ENCODE data around the gene CFLAR. TPM values are rescaled to one million over a fixed set of nuclear protein-coding genes. Genes with fewer than 3 reads are reported as not detected.

The CFLAR gene
- total RNA-seq, 1 experiment from 2014 or later = 21.5 TPM

DNA sequence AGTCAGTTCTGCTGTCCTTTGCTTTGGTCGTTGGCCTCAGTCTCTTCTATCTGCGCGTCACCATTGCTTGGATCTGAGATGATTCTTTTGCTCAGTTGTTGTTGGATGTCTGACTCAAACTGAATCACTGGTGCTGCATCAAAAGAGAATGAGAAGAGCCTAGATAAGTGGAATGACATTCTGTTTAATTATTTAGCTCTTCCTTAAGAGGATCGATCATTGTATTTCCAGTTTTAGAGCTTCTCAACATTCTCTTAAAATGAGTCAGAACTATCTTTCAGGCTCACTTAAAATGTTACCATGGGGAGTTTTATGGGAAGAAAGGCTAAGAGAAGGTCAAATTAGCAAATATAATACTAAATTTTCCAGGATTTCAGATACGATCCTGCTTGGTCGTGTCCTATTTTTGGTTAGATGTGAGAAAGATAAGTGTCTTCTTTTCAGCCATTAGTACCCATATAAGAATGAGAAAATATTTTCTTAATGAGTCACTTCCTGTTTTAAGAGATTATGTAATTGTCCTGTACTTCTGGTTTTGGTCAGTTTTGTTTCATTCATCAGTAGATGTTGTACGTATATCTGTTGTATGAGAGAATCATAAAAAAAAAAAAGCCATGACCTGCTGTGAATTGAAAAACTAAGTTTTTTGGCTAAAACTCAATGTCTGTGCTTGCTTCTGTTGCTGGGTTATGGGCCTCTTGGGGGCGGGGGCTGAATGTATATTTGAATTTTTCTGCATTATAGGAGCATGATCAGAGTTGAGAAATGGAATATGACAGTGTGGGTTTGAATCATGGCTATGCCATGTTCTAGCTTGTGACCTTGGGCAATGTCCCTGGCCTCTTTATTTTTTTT is 35.4 kb downstream of the CFLAR start:
- Mint-ChIP-seq H3K4me1 (peaks cover 16% of the 10 kb centered on the region), H3K36me3 (peaks cover 4% of the 10 kb centered on the region), H3K4me3 (no peak overlapping the region), H3K9me3 (no peaks in the 10 kb centered on the region), H3K27me3 (ENCODE audit: low read depth) (no peaks in the 10 kb centered on the region), H3K27ac (peak overlapping the region; percentile 64; the same call in 1 of the 2 replicates)
- DNase-seq (ENCODE audit: low spot score) = no peak
- ATAC-seq = no peak
- CTCF ChIA-PET = no interaction called here
- POLR2A ChIA-PET = no interaction called here
- TF ChIP-seq ZNF232 (CRISPR knock-in tag; IDR thresholded peaks at IDR 0.05) = no peak
- TF ChIP-seq, protein P1, sequence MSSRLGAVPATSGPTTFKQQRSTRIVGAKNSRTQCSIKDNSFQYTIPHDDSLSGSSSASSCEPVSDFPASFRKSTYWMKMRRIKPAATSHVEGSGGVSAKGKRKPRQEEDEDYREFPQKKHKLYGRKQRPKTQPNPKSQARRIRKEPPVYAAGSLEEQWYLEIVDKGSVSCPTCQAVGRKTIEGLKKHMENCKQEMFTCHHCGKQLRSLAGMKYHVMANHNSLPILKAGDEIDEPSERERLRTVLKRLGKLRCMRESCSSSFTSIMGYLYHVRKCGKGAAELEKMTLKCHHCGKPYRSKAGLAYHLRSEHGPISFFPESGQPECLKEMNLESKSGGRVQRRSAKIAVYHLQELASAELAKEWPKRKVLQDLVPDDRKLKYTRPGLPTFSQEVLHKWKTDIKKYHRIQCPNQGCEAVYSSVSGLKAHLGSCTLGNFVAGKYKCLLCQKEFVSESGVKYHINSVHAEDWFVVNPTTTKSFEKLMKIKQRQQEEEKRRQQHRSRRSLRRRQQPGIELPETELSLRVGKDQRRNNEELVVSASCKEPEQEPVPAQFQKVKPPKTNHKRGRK (CRISPR knock-in tag; IDR thresholded peaks at IDR 0.05; ENCODE audit: borderline replicate concordance) = no peak
- TF ChIP-seq SOX15 (CRISPR knock-in tag; IDR thresholded peaks at IDR 0.05) = no peak
- no peak for TF ChIP-seq MXD4 (CRISPR knock-in tag; IDR thresholded peaks at IDR 0.05; ENCODE audit: borderline replicate concordance)
- TF ChIP-seq, protein P2, sequence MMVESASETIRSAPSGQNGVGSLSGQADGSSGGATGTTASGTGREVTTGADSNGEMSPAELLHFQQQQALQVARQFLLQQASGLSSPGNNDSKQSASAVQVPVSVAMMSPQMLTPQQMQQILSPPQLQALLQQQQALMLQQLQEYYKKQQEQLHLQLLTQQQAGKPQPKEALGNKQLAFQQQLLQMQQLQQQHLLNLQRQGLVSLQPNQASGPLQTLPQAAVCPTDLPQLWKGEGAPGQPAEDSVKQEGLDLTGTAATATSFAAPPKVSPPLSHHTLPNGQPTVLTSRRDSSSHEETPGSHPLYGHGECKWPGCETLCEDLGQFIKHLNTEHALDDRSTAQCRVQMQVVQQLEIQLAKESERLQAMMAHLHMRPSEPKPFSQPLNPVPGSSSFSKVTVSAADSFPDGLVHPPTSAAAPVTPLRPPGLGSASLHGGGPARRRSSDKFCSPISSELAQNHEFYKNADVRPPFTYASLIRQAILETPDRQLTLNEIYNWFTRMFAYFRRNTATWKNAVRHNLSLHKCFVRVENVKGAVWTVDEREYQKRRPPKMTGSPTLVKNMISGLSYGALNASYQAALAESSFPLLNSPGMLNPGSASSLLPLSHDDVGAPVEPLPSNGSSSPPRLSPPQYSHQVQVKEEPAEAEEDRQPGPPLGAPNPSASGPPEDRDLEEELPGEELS (CRISPR knock-in tag; IDR thresholded peaks at IDR 0.05) = no peak
- no peak for TF ChIP-seq ZNF138 (CRISPR knock-in tag; conservative IDR thresholded peaks at IDR 0.05)

DNA sequence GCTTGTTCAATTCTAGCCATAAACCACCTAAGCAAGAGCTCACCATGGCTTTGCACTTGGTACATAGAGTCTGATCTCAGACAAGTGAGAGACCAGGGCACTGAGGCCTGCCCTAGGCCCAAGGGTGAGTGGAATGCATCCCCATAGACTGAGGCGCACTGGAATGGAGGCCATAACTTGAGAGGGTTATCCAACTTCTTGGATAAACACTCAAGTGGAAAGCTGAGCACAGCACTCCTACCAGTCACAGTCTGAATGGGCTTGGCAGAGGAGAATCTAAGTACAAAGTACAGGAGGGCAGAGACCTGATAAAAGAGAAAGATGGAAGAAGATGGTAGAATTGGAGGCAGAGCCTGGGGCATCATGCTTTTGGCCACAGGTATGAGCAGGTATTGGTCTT is 36.6 kb downstream of the CFLAR start:
- DNase-seq (ENCODE audit: low spot score) (no peak), ATAC-seq (no peak)
- TF ChIP-seq ZNF423 (CRISPR knock-in tag; IDR thresholded peaks at IDR 0.05) (no peak), NFE2L1 (CRISPR knock-in tag; IDR thresholded peaks at IDR 0.05) (no peak), TCF7 (CRISPR knock-in tag; IDR thresholded peaks at IDR 0.05; ENCODE audit: low read depth) (no peak), OVOL2 (CRISPR knock-in tag; IDR thresholded peaks at IDR 0.05; ENCODE audit: borderline replicate concordance) (no peak), NFYB (CRISPR knock-in tag; conservative IDR thresholded peaks at IDR 0.05; ENCODE audit: low read depth) (no peak), ZNF416 (CRISPR knock-in tag; IDR thresholded peaks at IDR 0.05) (no peak), ZBTB21 (CRISPR knock-in tag; IDR thresholded peaks at IDR 0.05; ENCODE audit: borderline replicate concordance) (no peak), ZNF232 (CRISPR knock-in tag; IDR thresholded peaks at IDR 0.05) (no peak), PRRX2 (CRISPR knock-in tag; IDR thresholded peaks at IDR 0.05) (no peak), ZNF121 (CRISPR knock-in tag; IDR thresholded peaks at IDR 0.05) (no peak)
- TF ChIP-seq, protein P3, sequence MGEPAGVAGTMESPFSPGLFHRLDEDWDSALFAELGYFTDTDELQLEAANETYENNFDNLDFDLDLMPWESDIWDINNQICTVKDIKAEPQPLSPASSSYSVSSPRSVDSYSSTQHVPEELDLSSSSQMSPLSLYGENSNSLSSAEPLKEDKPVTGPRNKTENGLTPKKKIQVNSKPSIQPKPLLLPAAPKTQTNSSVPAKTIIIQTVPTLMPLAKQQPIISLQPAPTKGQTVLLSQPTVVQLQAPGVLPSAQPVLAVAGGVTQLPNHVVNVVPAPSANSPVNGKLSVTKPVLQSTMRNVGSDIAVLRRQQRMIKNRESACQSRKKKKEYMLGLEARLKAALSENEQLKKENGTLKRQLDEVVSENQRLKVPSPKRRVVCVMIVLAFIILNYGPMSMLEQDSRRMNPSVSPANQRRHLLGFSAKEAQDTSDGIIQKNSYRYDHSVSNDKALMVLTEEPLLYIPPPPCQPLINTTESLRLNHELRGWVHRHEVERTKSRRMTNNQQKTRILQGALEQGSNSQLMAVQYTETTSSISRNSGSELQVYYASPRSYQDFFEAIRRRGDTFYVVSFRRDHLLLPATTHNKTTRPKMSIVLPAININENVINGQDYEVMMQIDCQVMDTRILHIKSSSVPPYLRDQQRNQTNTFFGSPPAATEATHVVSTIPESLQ (CRISPR knock-in tag; IDR thresholded peaks at IDR 0.05) = no peak
- TF ChIP-seq, protein P4, sequence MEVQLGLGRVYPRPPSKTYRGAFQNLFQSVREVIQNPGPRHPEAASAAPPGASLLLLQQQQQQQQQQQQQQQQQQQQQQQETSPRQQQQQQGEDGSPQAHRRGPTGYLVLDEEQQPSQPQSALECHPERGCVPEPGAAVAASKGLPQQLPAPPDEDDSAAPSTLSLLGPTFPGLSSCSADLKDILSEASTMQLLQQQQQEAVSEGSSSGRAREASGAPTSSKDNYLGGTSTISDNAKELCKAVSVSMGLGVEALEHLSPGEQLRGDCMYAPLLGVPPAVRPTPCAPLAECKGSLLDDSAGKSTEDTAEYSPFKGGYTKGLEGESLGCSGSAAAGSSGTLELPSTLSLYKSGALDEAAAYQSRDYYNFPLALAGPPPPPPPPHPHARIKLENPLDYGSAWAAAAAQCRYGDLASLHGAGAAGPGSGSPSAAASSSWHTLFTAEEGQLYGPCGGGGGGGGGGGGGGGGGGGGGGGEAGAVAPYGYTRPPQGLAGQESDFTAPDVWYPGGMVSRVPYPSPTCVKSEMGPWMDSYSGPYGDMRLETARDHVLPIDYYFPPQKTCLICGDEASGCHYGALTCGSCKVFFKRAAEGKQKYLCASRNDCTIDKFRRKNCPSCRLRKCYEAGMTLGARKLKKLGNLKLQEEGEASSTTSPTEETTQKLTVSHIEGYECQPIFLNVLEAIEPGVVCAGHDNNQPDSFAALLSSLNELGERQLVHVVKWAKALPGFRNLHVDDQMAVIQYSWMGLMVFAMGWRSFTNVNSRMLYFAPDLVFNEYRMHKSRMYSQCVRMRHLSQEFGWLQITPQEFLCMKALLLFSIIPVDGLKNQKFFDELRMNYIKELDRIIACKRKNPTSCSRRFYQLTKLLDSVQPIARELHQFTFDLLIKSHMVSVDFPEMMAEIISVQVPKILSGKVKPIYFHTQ (CRISPR knock-in tag; IDR thresholded peaks at IDR 0.05) = no peak
- TF ChIP-seq, protein P5, sequence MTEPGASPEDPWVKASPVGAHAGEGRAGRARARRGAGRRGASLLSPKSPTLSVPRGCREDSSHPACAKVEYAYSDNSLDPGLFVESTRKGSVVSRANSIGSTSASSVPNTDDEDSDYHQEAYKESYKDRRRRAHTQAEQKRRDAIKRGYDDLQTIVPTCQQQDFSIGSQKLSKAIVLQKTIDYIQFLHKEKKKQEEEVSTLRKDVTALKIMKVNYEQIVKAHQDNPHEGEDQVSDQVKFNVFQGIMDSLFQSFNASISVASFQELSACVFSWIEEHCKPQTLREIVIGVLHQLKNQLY (CRISPR knock-in tag; IDR thresholded peaks at IDR 0.05) = no peak
- TF ChIP-seq, protein P6, sequence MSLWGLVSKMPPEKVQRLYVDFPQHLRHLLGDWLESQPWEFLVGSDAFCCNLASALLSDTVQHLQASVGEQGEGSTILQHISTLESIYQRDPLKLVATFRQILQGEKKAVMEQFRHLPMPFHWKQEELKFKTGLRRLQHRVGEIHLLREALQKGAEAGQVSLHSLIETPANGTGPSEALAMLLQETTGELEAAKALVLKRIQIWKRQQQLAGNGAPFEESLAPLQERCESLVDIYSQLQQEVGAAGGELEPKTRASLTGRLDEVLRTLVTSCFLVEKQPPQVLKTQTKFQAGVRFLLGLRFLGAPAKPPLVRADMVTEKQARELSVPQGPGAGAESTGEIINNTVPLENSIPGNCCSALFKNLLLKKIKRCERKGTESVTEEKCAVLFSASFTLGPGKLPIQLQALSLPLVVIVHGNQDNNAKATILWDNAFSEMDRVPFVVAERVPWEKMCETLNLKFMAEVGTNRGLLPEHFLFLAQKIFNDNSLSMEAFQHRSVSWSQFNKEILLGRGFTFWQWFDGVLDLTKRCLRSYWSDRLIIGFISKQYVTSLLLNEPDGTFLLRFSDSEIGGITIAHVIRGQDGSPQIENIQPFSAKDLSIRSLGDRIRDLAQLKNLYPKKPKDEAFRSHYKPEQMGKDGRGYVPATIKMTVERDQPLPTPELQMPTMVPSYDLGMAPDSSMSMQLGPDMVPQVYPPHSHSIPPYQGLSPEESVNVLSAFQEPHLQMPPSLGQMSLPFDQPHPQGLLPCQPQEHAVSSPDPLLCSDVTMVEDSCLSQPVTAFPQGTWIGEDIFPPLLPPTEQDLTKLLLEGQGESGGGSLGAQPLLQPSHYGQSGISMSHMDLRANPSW (CRISPR knock-in tag; conservative IDR thresholded peaks at IDR 0.05; ENCODE audit: low read depth) = no peak
- Mint-ChIP-seq H3K27me3 (ENCODE audit: low read depth) (no peaks in the 10 kb centered on the region), H3K9me3 (no peaks in the 10 kb centered on the region), H3K4me3 (no peak overlapping the region), H3K36me3 (peaks cover 4% of the 10 kb centered on the region), H3K27ac (no peak overlapping the region), H3K4me1 (peaks cover 17% of the 10 kb centered on the region)
- CTCF ChIA-PET = no interaction called here
- POLR2A ChIA-PET = no interaction called here

All from WTC11 (cell line).